Sigmoid colon (tissue), 7 donors: ENCODE results near the gene RUFY1. TPM values are rescaled to one million over a fixed set of nuclear protein-coding genes. Genes with fewer than 3 reads are reported as not detected.
A peak's percentile ranks its signal among the peaks of the same experiment; 100 is the strongest.
"Not testable (repeated sequence)": the region's sequence is repeated elsewhere in the genome, so short reads cannot be mapped to it uniquely, and the experiment has no call there.

Experiments
- DNase-seq: peaks from one replicate; pipeline ENCODE4 v3.0.0-alpha.2; 2019
- H3K27ac ChIP-seq, 4 donors: fragments of 200-600 bp; sonication (generic); one replicate each; pipeline ENCODE4 v1.5.1; 2016 to 2019; ENCODE audit warnings: mild to moderate bottlenecking in 1 of 4
- H3K27me3 ChIP-seq, 3 donors: fragments of 200-600 bp; sonication (generic); one replicate each; pipeline ENCODE4 v1.5.1; 2019; ENCODE audit warnings: mild to moderate bottlenecking in 1 of 3
- H3K36me3 ChIP-seq, 4 donors: fragments of 200-600 bp; sonication (generic); one replicate each; pipeline ENCODE4 v1.5.1; 2016 to 2019
- H3K4me1 ChIP-seq, 4 donors: fragments of 200-600 bp; sonication (generic); one replicate each; pipeline ENCODE4 v1.5.1; 2017 to 2019
- H3K4me3 ChIP-seq, 4 donors: fragments of 200-600 bp; sonication (generic); one replicate each; pipeline ENCODE4 v1.5.1; 2017 to 2019; ENCODE audit warnings: mild to moderate bottlenecking in 2 of 4, moderate library complexity in 1 of 4
- H3K9me3 ChIP-seq, 4 donors: fragments of 200-600 bp in 3 of 4; sonication (generic) in 3 of 4; one replicate each; pipeline versions ENCODE4 v1.5.1 to v1.6.1; 2013 to 2019
- CTCF ChIP-seq, 4 experiments: fragments of 450-650 bp in 3 of 4; fragments of 200-600 bp in 1 of 4; IDR thresholded peaks; one replicate each; pipeline ENCODE4 v1.5.1; 2016 to 2019; ENCODE audit warnings: antibody characterized with exemption in 4 of 4, mild to moderate bottlenecking in 3 of 4, moderate library complexity in 2 of 4
- EP300 ChIP-seq, 4 donors: sonication (generic); formaldehyde crosslinking; IDR thresholded peaks; one replicate each; pipeline ENCODE4 v1.6.1; 2017; ENCODE audit warnings: antibody characterized with exemption in 4 of 4
- POLR2A ChIP-seq, 2 donors: fragments of 450-650 bp; IDR thresholded peaks; one replicate each; pipeline ENCODE4 v1.6.1; 2016; ENCODE audit warnings: antibody characterized with exemption in 2 of 2, mild to moderate bottlenecking in 2 of 2, moderate library complexity in 2 of 2
- POLR2AphosphoS5 ChIP-seq, 4 donors: sonication (generic); formaldehyde crosslinking; IDR thresholded peaks; one replicate each; pipeline ENCODE4 v1.6.1; 2017; ENCODE audit warnings: antibody characterized with exemption in 4 of 4
- WGBS, 2 donors: extraction: QIAGEN DNeasy Blood & Tissue Kit; methylation state at CpG; one replicate each; pipeline ENCODE4 v1.1.7; 2013; 5-methylcytosine and 5-hydroxymethylcytosine counted together
- intact Hi-C: fragments of 100-400 bp; cut with DNase I; formaldehyde crosslinking; loops from one replicate; pipeline ENCODE4 v1.15.1; 2023
- polyA plus RNA-seq, 3 donors: library from polyadenylated mRNA; stranded (reverse); fragments of 200-250 nt; gene quantifications; one replicate each; pipeline ENCODE4 v1.2.3, GENCODE V29; 2013
- total RNA-seq, 4 donors: library from RNA; depleted of rRNA; stranded (reverse); fragments of >200 nt; gene quantifications; one replicate each; pipeline ENCODE4 v1.1.0, GENCODE V29; 2016
- donor health status: healthy with polysubstance abuse.
- donor health status: Bipolar disorder and iron deficiency.
- donor health status: healthy.

Gene RUFY1
- total and polyA plus RNA-seq, 7 donors = 28.9 to 79.8 (median 34.2) TPM

- H3K36me3 ChIP-seq, H3K9me3 ChIP-seq, intact Hi-C loops, H3K27ac ChIP-seq, H3K4me3 ChIP-seq, DNase-seq, H3K27me3 ChIP-seq, H3K4me1 ChIP-seq: not testable (repeated sequence)
- 76 to 81% methylated on average over 4 to 5 of the region's 5 CpGs for WGBS, 2 donors
Observed at GRCh38 chr5:179522107-179522506, 28.2 kb upstream of the RUFY1 start.

GRCh38 chr5:179526978-179527377, 23.4 kb upstream of the RUFY1 start:
- Histone ChIP-seq H3K27me3 (no peaks in the 10 kb centered on the region), H3K9me3 (no peaks in the 10 kb centered on the region), H3K36me3 (no peaks in the 10 kb centered on the region), H3K4me3 (no peak overlapping the region), H3K27ac (no peak overlapping the region), H3K4me1 (peaks cover 0 to 19% (median 6%) of the 10 kb centered on the region in 4 donors)
- TF ChIP-seq POLR2A (IDR thresholded peaks at IDR 0.05) (no peak), CTCF (IDR thresholded peaks at IDR 0.05) (no peak), POLR2AphosphoS5 (IDR thresholded peaks at IDR 0.05) (no peak), EP300 (IDR thresholded peaks at IDR 0.05) (no peak)
- no peak for DNase-seq
- intact Hi-C loops = no loop called here
- 45 to 50% methylated on average over 1 of the region's 1 CpG for whole genome bisulfite sequencing, 2 donors

GRCh38 chr5:179530069-179530998, 20.0 kb upstream of the RUFY1 start:
- Histone ChIP-seq H3K4me3 (peak overlapping the region; percentile 45 to 63 (median 56)), H3K9me3 (no peaks in the 10 kb centered on the region), H3K27me3 (no peaks in the 10 kb centered on the region), H3K4me1 (peaks cover 0 to 19% (median 6%) of the 10 kb centered on the region in 4 donors), H3K27ac (peak overlapping the region; percentile 61 to 76 (median 72)), H3K36me3 (no peaks in the 10 kb centered on the region)
- intact Hi-C loops = no loop called here
- WGBS, 2 donors = 18 to 34% methylated on average over 65 of the region's 65 CpGs
- TF ChIP-seq CTCF (IDR thresholded peaks at IDR 0.05) (peak in 1 of 4 experiments; percentile 30), POLR2AphosphoS5 (IDR thresholded peaks at IDR 0.05) (peak in 3 of 4 donors; percentile 33 to 62 (median 60)), EP300 (IDR thresholded peaks at IDR 0.05) (no peak), POLR2A (IDR thresholded peaks at IDR 0.05) (no peak)
- peak; percentile 86 for DNase-seq

GRCh38 chr5:179533024-179533423, 17.3 kb upstream of the RUFY1 start:
- no peaks in the 10 kb centered on the region for H3K27me3 ChIP-seq
- H3K4me1 ChIP-seq = peaks cover 0 to 19% (median 6%) of the 10 kb centered on the region in 4 donors
- intact Hi-C loops = no loop called here
- no peak for DNase-seq
- H3K9me3 ChIP-seq = no peaks in the 10 kb centered on the region
- H3K4me3 ChIP-seq = no peak overlapping the region
- TF ChIP-seq POLR2AphosphoS5 (IDR thresholded peaks at IDR 0.05) (no peak), CTCF (IDR thresholded peaks at IDR 0.05) (no peak), EP300 (IDR thresholded peaks at IDR 0.05) (no peak), POLR2A (IDR thresholded peaks at IDR 0.05) (no peak)
- 81 to 89% methylated on average over 6 of the region's 6 CpGs for WGBS, 2 donors
- H3K27ac ChIP-seq = no peak overlapping the region
- no peaks in the 10 kb centered on the region for H3K36me3 ChIP-seq

GRCh38 chr5:179533907-179534306, 16.4 kb upstream of the RUFY1 start:
- intact Hi-C loops = no loop called here
- WGBS, 2 donors = 81 to 95% methylated on average over 5 of the region's 5 CpGs
- no peak overlapping the region for H3K27ac ChIP-seq

More at GRCh38 chr5:179533907-179534306, 16.4 kb upstream of the RUFY1 start:
- H3K9me3 ChIP-seq = no peaks in the 10 kb centered on the region
- no peaks in the 10 kb centered on the region for H3K27me3 ChIP-seq
- no peak for DNase-seq
- peaks cover 0 to 19% (median 6%) of the 10 kb centered on the region in 4 donors for H3K4me1 ChIP-seq
- no peak overlapping the region for H3K4me3 ChIP-seq
- TF ChIP-seq POLR2AphosphoS5 (IDR thresholded peaks at IDR 0.05) (no peak), EP300 (IDR thresholded peaks at IDR 0.05) (no peak), CTCF (IDR thresholded peaks at IDR 0.05) (no peak), POLR2A (IDR thresholded peaks at IDR 0.05) (no peak)
- no peaks in the 10 kb centered on the region for H3K36me3 ChIP-seq
